Coronary artery (tissue), 2 donors: Measurements from ENCODE around the gene KANTR.

Source experiments
- DNase-seq: peaks from one replicate; pipeline ENCODE4 v3.0.0-alpha.2; 2017; ENCODE audit warnings: low spot score
- H3K27ac ChIP-seq, 2 donors: fragments of 200-600 bp; sonication (generic); one replicate each; pipeline ENCODE4 v1.5.1; 2016 to 2019
- H3K4me3 ChIP-seq: fragments of 200-600 bp; sonication (generic); 2 replicates; pipeline ENCODE4 v1.5.1; 2016; ENCODE audit warnings: mild to moderate bottlenecking, moderate library complexity
- TF ChIP-seq, protein P1 (sequence below): fragments of 200-600 bp; sonication (generic); IDR thresholded peaks from one replicate; pipeline ENCODE4 v1.5.1; 2019; ENCODE audit warnings: antibody characterized with exemption

KANTR gene

DNA sequence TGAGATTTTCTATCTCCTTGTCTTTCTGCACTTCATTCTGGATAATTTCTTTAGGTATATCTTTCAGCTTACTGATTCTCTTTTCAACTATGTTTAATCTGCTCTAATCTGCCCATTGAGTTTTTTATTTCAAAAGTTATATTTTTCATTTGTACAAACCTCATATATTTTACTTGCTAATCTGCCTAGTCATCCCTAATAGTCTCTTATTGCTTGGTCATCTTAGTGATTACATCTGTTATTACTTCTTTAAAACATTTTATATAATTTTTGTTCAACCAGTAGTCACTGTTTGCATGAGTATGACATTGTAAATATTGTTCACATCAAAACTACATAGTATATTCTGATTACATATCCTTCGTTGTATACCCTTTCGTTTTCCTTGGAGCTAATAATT is 32.4 kb downstream of the KANTR start:
- Histone ChIP-seq H3K4me3 (no peak overlapping the region), H3K27ac (no peak overlapping the region)
- TF ChIP-seq, protein P1, sequence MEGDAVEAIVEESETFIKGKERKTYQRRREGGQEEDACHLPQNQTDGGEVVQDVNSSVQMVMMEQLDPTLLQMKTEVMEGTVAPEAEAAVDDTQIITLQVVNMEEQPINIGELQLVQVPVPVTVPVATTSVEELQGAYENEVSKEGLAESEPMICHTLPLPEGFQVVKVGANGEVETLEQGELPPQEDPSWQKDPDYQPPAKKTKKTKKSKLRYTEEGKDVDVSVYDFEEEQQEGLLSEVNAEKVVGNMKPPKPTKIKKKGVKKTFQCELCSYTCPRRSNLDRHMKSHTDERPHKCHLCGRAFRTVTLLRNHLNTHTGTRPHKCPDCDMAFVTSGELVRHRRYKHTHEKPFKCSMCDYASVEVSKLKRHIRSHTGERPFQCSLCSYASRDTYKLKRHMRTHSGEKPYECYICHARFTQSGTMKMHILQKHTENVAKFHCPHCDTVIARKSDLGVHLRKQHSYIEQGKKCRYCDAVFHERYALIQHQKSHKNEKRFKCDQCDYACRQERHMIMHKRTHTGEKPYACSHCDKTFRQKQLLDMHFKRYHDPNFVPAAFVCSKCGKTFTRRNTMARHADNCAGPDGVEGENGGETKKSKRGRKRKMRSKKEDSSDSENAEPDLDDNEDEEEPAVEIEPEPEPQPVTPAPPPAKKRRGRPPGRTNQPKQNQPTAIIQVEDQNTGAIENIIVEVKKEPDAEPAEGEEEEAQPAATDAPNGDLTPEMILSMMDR: no peak
- DNase-seq: no peak

- no peak overlapping the region for H3K4me3 ChIP-seq
- TF ChIP-seq, protein P1: no peak
- H3K27ac ChIP-seq: no peak overlapping the region
- no peak for DNase-seq
Measured at GRCh38 chrX:53128097-53128749, 34.3 kb downstream of the KANTR start.

DNA sequence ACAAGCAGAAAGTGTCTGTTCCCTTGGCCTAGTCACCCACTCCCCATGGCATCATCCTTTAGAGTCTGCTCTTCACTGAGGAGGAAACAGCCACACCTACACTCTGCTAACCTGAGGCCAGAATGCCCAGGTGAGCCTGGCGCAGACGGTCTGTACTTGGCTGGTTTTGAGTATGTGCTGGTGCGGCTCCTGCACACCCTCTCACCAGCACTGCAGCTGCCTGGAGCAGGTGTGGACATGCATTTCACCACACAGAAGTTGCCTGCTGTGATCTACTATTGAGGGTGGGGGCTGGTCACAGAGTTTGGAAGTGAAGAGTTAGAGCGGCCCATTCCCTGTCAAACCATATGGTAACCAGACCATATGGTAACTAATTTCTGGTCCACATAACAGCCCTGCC is 39.5 kb downstream of the KANTR start:
- DNase-seq: no peak
- H3K4me3 ChIP-seq: no peak overlapping the region
- no peak overlapping the region for H3K27ac ChIP-seq
- TF ChIP-seq, protein P1: no peak

DNA sequence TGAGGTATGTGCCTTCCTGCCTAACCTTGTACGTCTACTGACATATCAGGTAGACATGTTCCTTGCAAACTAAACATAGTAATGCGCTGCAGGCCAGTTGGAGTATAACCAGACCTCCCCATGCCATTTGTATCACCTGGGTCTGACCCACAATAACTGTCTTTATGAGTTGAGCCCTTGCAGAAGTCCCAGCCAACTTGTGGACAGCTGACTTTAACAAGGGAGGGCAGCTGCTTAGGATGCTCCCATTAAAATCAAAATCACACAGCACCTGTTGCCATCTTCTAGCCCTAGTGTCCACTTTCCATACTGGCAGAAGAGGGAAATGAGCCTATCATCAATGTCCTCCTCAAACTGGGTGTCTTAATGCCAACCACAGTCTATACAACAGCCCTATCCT is 41.6 kb downstream of the KANTR start:
- no peak for DNase-seq
- H3K4me3 ChIP-seq: no peak overlapping the region
- TF ChIP-seq, protein P1: no peak
- no peak overlapping the region for H3K27ac ChIP-seq

DNA sequence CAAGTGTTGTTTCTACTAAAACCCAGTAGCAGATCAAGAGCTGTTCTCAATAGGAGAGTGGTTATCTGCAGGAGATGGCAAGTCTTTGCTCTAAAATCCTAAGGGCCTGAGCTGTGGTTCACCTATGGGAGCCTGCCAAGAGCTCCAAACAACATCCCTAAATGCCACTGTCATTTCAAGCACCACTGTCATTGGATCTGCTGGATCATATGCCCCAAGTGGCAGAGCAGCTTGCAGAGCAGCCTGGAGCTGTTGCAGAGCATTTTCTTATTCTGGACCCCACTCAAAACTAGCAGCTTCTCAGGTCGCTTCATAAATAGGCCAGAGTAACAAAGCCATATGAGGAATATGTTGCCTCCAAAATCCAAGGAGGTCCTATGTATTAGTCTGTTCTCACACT is 59.6 kb downstream of the KANTR start:
- no peak for DNase-seq
- TF ChIP-seq, protein P1: no peak
- H3K27ac ChIP-seq: no peak overlapping the region

DNA sequence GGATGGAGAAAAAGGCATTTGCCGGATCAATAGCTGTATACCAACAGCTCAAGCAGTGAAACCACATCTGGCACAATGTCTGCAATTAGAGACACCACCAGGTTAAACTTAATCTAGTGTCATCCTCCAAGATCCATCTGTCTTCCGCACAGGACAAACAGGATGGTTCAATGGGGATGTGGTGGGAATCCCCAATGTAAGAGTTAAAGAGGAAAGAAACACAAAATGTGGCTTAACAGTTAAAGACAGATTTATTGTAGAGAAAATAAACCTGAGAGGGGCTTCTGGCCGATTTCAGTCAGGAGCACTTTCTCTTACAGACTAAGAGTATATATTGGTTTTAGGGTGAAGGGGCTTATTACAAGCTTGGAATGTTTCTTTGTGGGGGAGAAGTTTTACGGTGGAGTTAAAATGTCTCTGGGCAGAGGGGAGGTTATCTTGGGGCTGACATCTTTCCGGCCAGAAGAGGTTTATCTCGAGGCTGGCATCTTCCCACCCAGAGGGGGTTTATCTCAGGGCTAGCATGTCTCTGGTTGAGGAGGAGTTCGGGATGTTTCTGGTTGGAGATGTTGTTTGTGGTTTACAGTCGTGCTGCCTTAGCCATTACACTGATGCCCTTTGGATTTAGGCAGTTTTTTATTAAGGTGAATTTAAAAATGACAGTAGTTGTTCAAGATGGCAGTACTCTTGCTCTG is 61.7 kb downstream of the KANTR start:
- TF ChIP-seq, protein P1: no peak
- no peak for DNase-seq
- Histone ChIP-seq H3K4me3 (no peak overlapping the region), H3K27ac (no peak overlapping the region)

More for the DNA sequence above, 59.6 kb downstream of the KANTR start:
- no peak overlapping the region for H3K4me3 ChIP-seq

- Histone ChIP-seq H3K4me3 (no peak overlapping the region), H3K27ac (no peak overlapping the region)
- no peak for DNase-seq
Measured at GRCh38 chrX:53156207-53156596, 62.3 kb downstream of the KANTR start.

More at GRCh38 chrX:53156207-53156596, 62.3 kb downstream of the KANTR start:
- TF ChIP-seq, protein P1: no peak
